Adipocyte (in vitro differentiated cells): ENCODE measurements around the gene LDLRAD3.
A peak's percentile ranks its signal among the peaks of the same experiment; 100 is the strongest.
"Not testable (repeated sequence)": the region's sequence is repeated elsewhere in the genome, so short reads cannot be mapped to it uniquely, and the experiment has no call there.

Source experiments
- DNase-seq: peaks from one replicate; pipeline ENCODE4 v3.0.0-alpha.2; 2015; ENCODE audit warnings: low read depth
- H3K27me3 ChIP-seq: replicated peaks from 2 replicates; pipeline ENCODE4 v1.7.0; 2013; ENCODE audit warnings: mild to moderate bottlenecking, low read length, moderate library complexity; ENCODE audit not compliant: control insufficient read depth, insufficient read depth
- H3K36me3 ChIP-seq: 2 replicates; pipeline ENCODE4 v1.7.0; 2013; ENCODE audit warnings: low read length, mild to moderate bottlenecking, moderate library complexity; ENCODE audit not compliant: control insufficient read depth, insufficient read depth, severe bottlenecking
- H3K4me1 ChIP-seq: 2 replicates; pipeline ENCODE4 v1.7.0; 2013; ENCODE audit warnings: mild to moderate bottlenecking, low read length, moderate library complexity; ENCODE audit not compliant: control insufficient read depth, insufficient read depth
- H3K4me3 ChIP-seq: 2 replicates; pipeline ENCODE4 v1.7.0; 2013; ENCODE audit warnings: mild to moderate bottlenecking, low read length, moderate library complexity
- H3K9ac ChIP-seq: 2 replicates; pipeline ENCODE4 v1.7.0; 2013; ENCODE audit warnings: mild to moderate bottlenecking, low read length, moderate library complexity
- H3K9me3 ChIP-seq: 2 replicates; pipeline ENCODE4 v1.7.0; 2013; ENCODE audit warnings: mild to moderate bottlenecking, low read length, moderate library complexity; ENCODE audit not compliant: control insufficient read depth

The LDLRAD3 gene

GRCh38 chr11:35943713-35944502 is at the start of gene LDLRAD3:
LDLRAD3 (plus strand) TSS chr11:35944062; CDS start chr11:35944099, 37 bp downstream.
- no peaks in the 10 kb centered on the region for H3K36me3 ChIP-seq
- H3K9me3 ChIP-seq, result no peaks in the 10 kb centered on the region
- no peaks in the 10 kb centered on the region for H3K27me3 ChIP-seq
- H3K4me3 ChIP-seq, result peak within 1 kb of the TSS; percentile 95
- peak; percentile 96 for DNase-seq
- H3K4me1 ChIP-seq, result peaks cover 24% of the 10 kb centered on the region
- H3K9ac ChIP-seq, result peak within 1 kb of the TSS; percentile 93

DNA sequence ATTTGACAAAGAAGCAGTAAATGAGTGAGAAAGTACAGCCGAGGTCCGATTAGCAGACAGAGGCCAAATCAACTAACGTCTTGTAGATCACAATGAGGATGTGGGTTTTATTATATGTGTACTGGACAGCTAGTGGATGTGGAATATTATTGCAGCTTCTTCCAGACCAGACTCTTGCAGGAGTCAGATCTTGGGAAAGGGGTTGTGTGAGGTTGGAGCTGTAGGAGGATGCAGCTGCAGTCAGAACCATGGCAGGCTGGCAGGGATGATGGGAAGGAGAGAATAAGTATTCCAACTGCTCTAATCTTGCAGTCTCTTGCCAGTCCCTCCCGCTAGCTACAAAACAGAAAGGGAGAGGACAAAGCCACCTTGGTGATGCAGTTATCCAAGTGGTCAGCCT is 46.8 kb upstream of the LDLRAD3 start:
- H3K4me3 ChIP-seq, result no peak overlapping the region
- no peaks in the 10 kb centered on the region for H3K4me1 ChIP-seq
- H3K9me3 ChIP-seq, result peaks cover 6% of the 10 kb centered on the region
- H3K27me3 ChIP-seq, result peaks cover 16% of the 10 kb centered on the region
- H3K9ac ChIP-seq, result no peak overlapping the region
- DNase-seq, result no peak
- H3K36me3 ChIP-seq, result no peaks in the 10 kb centered on the region

- DNase-seq, result no peak
Observed at GRCh38 chr11:35902961-35903360, 40.9 kb upstream of the LDLRAD3 start.

GRCh38 chr11:35905646-35906276 is 38.1 kb upstream of the LDLRAD3 start:
- no peaks in the 10 kb centered on the region for H3K27me3 ChIP-seq
- peaks cover 42% of the 10 kb centered on the region for H3K4me1 ChIP-seq
- peak; percentile 7 for DNase-seq
- H3K9ac ChIP-seq, result no peak overlapping the region
- peaks cover 11% of the 10 kb centered on the region for H3K9me3 ChIP-seq
- peak overlapping the region; percentile 26 for H3K4me3 ChIP-seq
- H3K36me3 ChIP-seq, result no peaks in the 10 kb centered on the region

More at GRCh38 chr11:35902961-35903360, 40.9 kb upstream of the LDLRAD3 start:
- Histone ChIP-seq H3K36me3 (no peaks in the 10 kb centered on the region), H3K4me1 (peaks cover 22% of the 10 kb centered on the region), H3K9me3 (peaks cover 17% of the 10 kb centered on the region), H3K27me3 (no peaks in the 10 kb centered on the region), H3K4me3 (no peak overlapping the region), H3K9ac (no peak overlapping the region)

DNA sequence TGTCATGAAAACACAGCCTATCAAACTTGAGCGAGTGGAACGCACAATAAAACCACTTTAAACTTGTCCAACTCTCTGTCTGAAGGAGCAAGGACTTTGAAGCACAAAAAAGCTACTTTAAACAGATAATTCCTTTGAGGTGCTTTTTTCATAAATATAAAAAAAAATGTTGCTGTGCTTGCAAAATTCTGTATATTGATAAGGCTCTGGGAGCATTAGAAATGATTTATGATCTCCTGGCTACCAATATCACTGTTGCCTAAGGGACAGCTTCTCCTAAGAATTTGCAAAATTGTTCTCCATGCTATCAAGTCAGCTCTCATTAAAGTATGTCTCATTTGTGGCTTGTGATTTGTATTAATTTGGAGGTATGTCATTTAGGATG is 37.6 kb upstream of the LDLRAD3 start:
- H3K36me3 ChIP-seq, result no peaks in the 10 kb centered on the region
- peaks cover 42% of the 10 kb centered on the region for H3K4me1 ChIP-seq
- peak overlapping the region; percentile 26 for H3K4me3 ChIP-seq
- peaks cover 11% of the 10 kb centered on the region for H3K9me3 ChIP-seq
- no peaks in the 10 kb centered on the region for H3K27me3 ChIP-seq
- no peak overlapping the region for H3K9ac ChIP-seq
- no peak for DNase-seq

DNA sequence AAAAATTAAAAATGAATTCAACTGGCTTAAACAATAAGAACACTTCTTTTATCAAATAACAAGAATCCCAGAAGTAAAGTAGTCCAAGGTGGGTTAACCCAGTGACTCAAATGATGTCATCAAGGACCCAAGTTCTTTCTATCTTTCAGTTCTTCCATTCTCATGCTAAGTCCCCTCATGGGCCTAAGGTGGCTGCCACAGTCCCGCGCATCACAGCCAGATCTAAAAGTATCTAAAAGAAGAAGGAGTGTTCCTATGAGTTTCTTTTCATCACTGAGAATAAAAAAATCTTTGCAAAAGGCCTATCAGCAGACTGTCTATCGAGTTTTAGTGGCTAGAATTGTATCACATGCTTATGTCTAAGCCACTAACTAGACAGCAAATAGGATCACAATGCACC is 37.2 kb upstream of the LDLRAD3 start:
- no peak for DNase-seq
- H3K27me3 ChIP-seq, result no peaks in the 10 kb centered on the region
- H3K36me3 ChIP-seq, result no peaks in the 10 kb centered on the region
- peaks cover 42% of the 10 kb centered on the region for H3K4me1 ChIP-seq
- H3K9ac ChIP-seq, result no peak overlapping the region
- peaks cover 11% of the 10 kb centered on the region for H3K9me3 ChIP-seq
- no peak overlapping the region for H3K4me3 ChIP-seq

- Histone ChIP-seq H3K9ac (peak overlapping the region; percentile 45), H3K9me3 (peaks cover 6% of the 10 kb centered on the region), H3K27me3 (no peaks in the 10 kb centered on the region), H3K36me3 (no peaks in the 10 kb centered on the region), H3K4me1 (peaks cover 42% of the 10 kb centered on the region), H3K4me3 (no peak overlapping the region)
- DNase-seq, result peak; percentile 65
Observed at GRCh38 chr11:35907648-35908431, 36.0 kb upstream of the LDLRAD3 start.

- not testable (repeated sequence) for DNase-seq, H3K9me3 ChIP-seq, H3K27me3 ChIP-seq, H3K4me3 ChIP-seq, H3K36me3 ChIP-seq
- peak overlapping the region; percentile 45 for H3K9ac ChIP-seq
- H3K4me1 ChIP-seq, result peaks cover 42% of the 10 kb centered on the region
Observed at GRCh38 chr11:35908432-35908771, 35.5 kb upstream of the LDLRAD3 start.

GRCh38 chr11:35909511-35910265 is 34.2 kb upstream of the LDLRAD3 start:
- no peak overlapping the region for H3K9ac ChIP-seq
- no peak for DNase-seq
- H3K27me3 ChIP-seq, result no peaks in the 10 kb centered on the region
- no peaks in the 10 kb centered on the region for H3K36me3 ChIP-seq
- H3K4me1 ChIP-seq, result peaks cover 42% of the 10 kb centered on the region
- no peak overlapping the region for H3K4me3 ChIP-seq
- H3K9me3 ChIP-seq, result no peaks in the 10 kb centered on the region

DNA sequence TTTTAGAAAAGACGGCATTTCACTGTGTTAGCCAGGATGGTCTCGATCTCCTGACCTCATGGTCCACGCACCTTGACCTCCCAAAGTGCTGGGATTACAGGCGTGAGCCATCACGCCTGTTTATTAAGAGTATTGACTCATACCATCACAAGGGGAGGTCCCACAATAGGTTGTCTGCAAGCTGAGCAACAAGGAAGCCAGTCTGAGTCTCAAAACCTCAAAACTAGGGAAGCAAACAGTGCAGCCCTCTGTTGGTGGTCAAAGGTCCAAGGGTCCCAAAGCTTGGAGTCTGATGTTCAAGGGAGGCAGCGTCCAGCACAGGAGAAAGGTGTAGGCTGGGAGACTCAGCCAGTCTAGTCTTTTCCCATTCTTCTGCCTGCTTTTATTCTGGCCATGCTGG is 32.8 kb upstream of the LDLRAD3 start:
- peaks cover 32% of the 10 kb centered on the region for H3K4me1 ChIP-seq
- no peak overlapping the region for H3K4me3 ChIP-seq
- H3K36me3 ChIP-seq, result no peaks in the 10 kb centered on the region
- H3K9ac ChIP-seq, result no peak overlapping the region
- DNase-seq, result no peak
- H3K27me3 ChIP-seq, result no peaks in the 10 kb centered on the region
- no peaks in the 10 kb centered on the region for H3K9me3 ChIP-seq
